Panc1 (cell line): ENCODE measurements around the gene CLC. TPM values are rescaled to one million over a fixed set of nuclear protein-coding genes. Genes with fewer than 3 reads are reported as not detected.
A peak's percentile ranks its signal among the peaks of the same experiment; 100 is the strongest.

Source experiments
- ATAC-seq: fragments of 200-7000 bp; cut with Tn5 transposase; 2 replicates; pipeline ENCODE4 v1.9.1; 2020; ENCODE audit warnings: mild to moderate bottlenecking, moderate library complexity
- BruUV-seq: library from RNA; stranded (reverse); fragments of 400-500 nt; replicated peaks from 2 replicates; lab custom pipeline; 2021; lab: Mats Ljungman, UMichigan
- CTCF ChIA-PET: fragments of 300-600 bp; sonication (Branson Sonifier 250); formaldehyde crosslinking; loops from one replicate; lab custom pipeline; 2022; ENCODE audit warnings: antibody characterized with exemption; lab: Charles Lee
- POLR2A ChIA-PET: fragments of 300-600 bp; sonication (Branson Sonifier 250); formaldehyde crosslinking; loops from one replicate; lab custom pipeline; 2022; ENCODE audit warnings: antibody characterized with exemption; lab: Charles Lee
- DNase-seq: peaks from one replicate; pipeline ENCODE4 v3.0.0-alpha.2; 2010; ENCODE audit warnings: low read depth, low spot score
- H3K27ac ChIP-seq: 2 replicates; pipeline ENCODE4 v1.5.1; 2011; ENCODE audit warnings: mild to moderate bottlenecking, low read length, inconsistent platforms
- H3K27me3 ChIP-seq: fragments of 200-500 bp; sonication (Bioruptor generic); 2 replicates; pipeline ENCODE4 v1.6.0; 2014; ENCODE audit warnings: low read length, inconsistent platforms; ENCODE audit not compliant: control insufficient read depth, insufficient read depth
- H3K36me3 ChIP-seq: fragments of 200-500 bp; sonication (Bioruptor generic); 2 replicates; pipeline ENCODE4 v1.5.1; 2014; ENCODE audit warnings: inconsistent platforms, mild to moderate bottlenecking, low read length, moderate library complexity; ENCODE audit not compliant: control insufficient read depth, insufficient read depth
- H3K4me1 ChIP-seq: 2 replicates; pipeline ENCODE4 v1.5.1; 2011; ENCODE audit warnings: inconsistent platforms, mild to moderate bottlenecking, low read length, moderate library complexity; ENCODE audit not compliant: control insufficient read depth, insufficient read depth
- H3K4me3 ChIP-seq, 2 experiments: 2 replicates each; pipeline ENCODE4 v1.5.1; 2011 to 2012; ENCODE audit warnings: low read depth in 2 of 2, low read length in 2 of 2, mild to moderate bottlenecking in 2 of 2, inconsistent platforms in 1 of 2, moderate library complexity in 1 of 2
- H3K9me3 ChIP-seq: fragments of 200-500 bp; sonication (Bioruptor generic); 2 replicates; pipeline ENCODE4 v1.5.1; 2014; ENCODE audit warnings: low read depth, mild to moderate bottlenecking, inconsistent platforms, low read length, moderate library complexity; ENCODE audit not compliant: control insufficient read depth, insufficient read depth
- POLR2AphosphoS5 ChIP-seq: IDR thresholded peaks from 2 replicates; pipeline ENCODE4 v1.6.1; 2012; ENCODE audit warnings: mild to moderate bottlenecking, low read depth, low read length, moderate library complexity
- SIN3A ChIP-seq: IDR thresholded peaks from 2 replicates; pipeline ENCODE4 v1.6.1; 2012; ENCODE audit warnings: low read depth, mild to moderate bottlenecking, low read length, moderate library complexity, borderline replicate concordance; ENCODE audit not compliant: insufficient read depth
- TCF7L2 ChIP-seq: IDR thresholded peaks from 2 replicates; pipeline ENCODE4 v1.6.1; 2011; ENCODE audit warnings: mild to moderate bottlenecking, low read depth, low read length, inconsistent platforms
- in situ Hi-C: cut with HindIII; loops from 2 replicates; pipeline ENCODE4 v1.10.0; 2016; ENCODE audit warnings: low sequenced_read_pairs, low pct_unique_long_range_greater_than_20kb
- intact Hi-C: fragments of 100-400 bp; cut with micrococcal nuclease; formaldehyde crosslinking; loops from one replicate; pipeline ENCODE4 v1.10.0; 2022; ENCODE audit not compliant: unreplicated experiment
- total RNA-seq: library from RNA; stranded (reverse); gene quantifications from one replicate; pipeline ENCODE4 v1.2.1, GENCODE V29; 2021; ENCODE audit not compliant: unreplicated experiment
- TF ChIP-seq, protein P1 (sequence below): fragments of 450-650 bp; IDR thresholded peaks from 2 replicates; pipeline ENCODE4 v1.5.1; 2017; ENCODE audit warnings: mild to moderate bottlenecking
- TF ChIP-seq, protein P2 (sequence below), 2 experiments: IDR thresholded peaks; 2 replicates each; pipeline ENCODE4 v1.6.1; 2011 to 2012; ENCODE audit warnings: low read depth in 2 of 2, control low read depth in 1 of 2, low read length in 1 of 2, mild to moderate bottlenecking in 1 of 2, moderate library complexity in 1 of 2; ENCODE audit not compliant: insufficient read depth in 1 of 2

Gene CLC
- total RNA-seq, 1 experiment from 2014 or later = not detected

DNA sequence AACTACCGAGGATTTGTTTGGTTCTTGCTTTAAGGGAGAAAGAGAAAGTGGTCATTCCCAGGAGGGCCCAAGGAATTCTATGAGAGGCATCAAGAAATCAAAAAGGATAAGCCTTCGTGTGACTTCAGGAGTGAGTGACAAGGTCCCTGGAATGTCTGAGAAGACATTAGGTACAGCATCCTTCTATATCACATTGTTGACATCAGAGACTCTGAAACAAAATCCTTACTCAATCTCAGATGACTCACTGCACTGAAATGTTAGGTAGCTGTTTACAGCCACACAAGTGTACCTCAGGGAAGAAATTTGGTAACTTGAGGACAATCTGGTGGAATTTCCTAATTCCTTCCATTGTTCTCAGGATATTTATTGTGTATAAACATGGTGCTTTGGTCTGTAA is 41.4 kb downstream of the CLC start:
- TF ChIP-seq SIN3A (no peak), POLR2AphosphoS5 (no peak)
- Histone ChIP-seq H3K27ac (no peak overlapping the region), H3K4me1 (no peaks in the 10 kb centered on the region), H3K9me3 (no peaks in the 10 kb centered on the region), H3K36me3 (no peaks in the 10 kb centered on the region), H3K27me3 (peaks cover 95% of the 10 kb centered on the region), H3K4me3 (no peak overlapping the region)
- POLR2A ChIA-PET = interaction anchor here (0.6 kb wide), 1 partner anchor 260 kb away, joined by 3 read pairs; the partner anchor contains the start of gene RPS16
- no peak for DNase-seq
- BruUV-seq = no TSS peak
- peak; percentile 19 for ATAC-seq
- in situ Hi-C loops (no loop called here), intact Hi-C loops (no loop called here)
- CTCF ChIA-PET = no interaction called here

DNA sequence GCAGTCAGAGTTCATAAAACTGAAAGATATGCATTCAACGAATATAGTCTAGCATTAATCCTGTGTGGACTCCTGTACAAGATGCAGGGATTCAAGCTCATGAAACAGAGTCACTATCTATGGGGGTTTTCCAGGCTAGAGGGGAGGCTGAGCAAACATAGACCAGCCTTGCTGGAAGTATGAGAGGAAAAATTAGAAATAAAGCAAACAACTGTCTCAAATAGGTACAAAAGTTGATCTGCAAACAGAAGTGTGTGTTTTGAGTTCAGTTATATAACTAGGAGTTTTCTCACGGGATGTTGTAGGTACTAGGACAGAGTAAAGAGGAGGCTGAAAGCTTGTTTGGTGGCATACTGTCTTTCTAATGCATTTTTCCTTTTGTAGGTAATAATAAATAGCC is 42.1 kb downstream of the CLC start:
- Histone ChIP-seq H3K27me3 (peaks cover 99% of the 10 kb centered on the region), H3K27ac (no peak overlapping the region), H3K4me1 (no peaks in the 10 kb centered on the region), H3K36me3 (no peaks in the 10 kb centered on the region), H3K4me3 (no peak overlapping the region), H3K9me3 (no peaks in the 10 kb centered on the region)
- BruUV-seq = no TSS peak
- intact Hi-C loops (no loop called here), in situ Hi-C loops (no loop called here)
- CTCF ChIA-PET = interaction anchor here (0.7 to 1.0 kb wide), 2 partner anchors 10 to 97 kb away, joined by 3 to 4 read pairs; no protein-coding TSS in a partner anchor
- DNase-seq (no peak), ATAC-seq (no peak; the same call in 1 of the 2 replicates)
- POLR2A ChIA-PET = interaction anchor here (0.5 to 0.6 kb wide), 2 partner anchors 138 to 260 kb away, joined by 3 to 5 read pairs; partner anchors contain the start of genes DYRK1B and RPS16
- TF ChIP-seq SIN3A (no peak), POLR2AphosphoS5 (no peak), TCF7L2 (no peak)
- TF ChIP-seq, protein P1, sequence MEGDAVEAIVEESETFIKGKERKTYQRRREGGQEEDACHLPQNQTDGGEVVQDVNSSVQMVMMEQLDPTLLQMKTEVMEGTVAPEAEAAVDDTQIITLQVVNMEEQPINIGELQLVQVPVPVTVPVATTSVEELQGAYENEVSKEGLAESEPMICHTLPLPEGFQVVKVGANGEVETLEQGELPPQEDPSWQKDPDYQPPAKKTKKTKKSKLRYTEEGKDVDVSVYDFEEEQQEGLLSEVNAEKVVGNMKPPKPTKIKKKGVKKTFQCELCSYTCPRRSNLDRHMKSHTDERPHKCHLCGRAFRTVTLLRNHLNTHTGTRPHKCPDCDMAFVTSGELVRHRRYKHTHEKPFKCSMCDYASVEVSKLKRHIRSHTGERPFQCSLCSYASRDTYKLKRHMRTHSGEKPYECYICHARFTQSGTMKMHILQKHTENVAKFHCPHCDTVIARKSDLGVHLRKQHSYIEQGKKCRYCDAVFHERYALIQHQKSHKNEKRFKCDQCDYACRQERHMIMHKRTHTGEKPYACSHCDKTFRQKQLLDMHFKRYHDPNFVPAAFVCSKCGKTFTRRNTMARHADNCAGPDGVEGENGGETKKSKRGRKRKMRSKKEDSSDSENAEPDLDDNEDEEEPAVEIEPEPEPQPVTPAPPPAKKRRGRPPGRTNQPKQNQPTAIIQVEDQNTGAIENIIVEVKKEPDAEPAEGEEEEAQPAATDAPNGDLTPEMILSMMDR = no peak

DNA sequence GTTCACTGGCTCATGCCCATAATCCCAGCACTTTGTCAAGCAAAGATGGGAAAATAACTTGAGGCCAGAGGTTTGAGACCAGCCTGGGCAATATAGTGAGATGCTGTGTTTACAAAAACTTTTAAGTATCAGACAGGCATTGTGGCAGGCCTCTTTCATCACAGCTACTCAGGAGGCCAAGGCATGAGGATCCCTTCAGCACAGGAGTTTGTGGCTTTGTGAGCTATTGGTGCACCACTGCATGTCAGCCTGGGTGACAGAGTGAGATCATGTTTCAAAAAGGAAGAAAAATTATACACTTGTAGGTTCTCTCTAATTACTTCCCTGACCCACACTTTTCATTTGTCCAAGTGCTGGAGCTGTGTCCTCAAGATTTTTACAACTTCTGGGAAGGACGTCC is 45.0 kb downstream of the CLC start:
- H3K9me3 ChIP-seq = no peaks in the 10 kb centered on the region
- H3K4me3 ChIP-seq = no peak overlapping the region
- ATAC-seq (peak; percentile 3; the same call in 1 of the 2 replicates), DNase-seq (no peak)
- no peaks in the 10 kb centered on the region for H3K4me1 ChIP-seq
- ChIA-PET CTCF (interaction anchor here (0.6 to 0.9 kb wide), 3 partner anchors 20 to 252 kb away, joined by 3 to 8 read pairs (median 5); no protein-coding TSS in a partner anchor), POLR2A (interaction anchor here (0.6 kb wide), 1 partner anchor 57 kb away, joined by 3 read pairs; no protein-coding TSS in a partner anchor)
- peaks cover 82% of the 10 kb centered on the region for H3K27me3 ChIP-seq
- intact Hi-C loops = no loop called here
- TF ChIP-seq, protein P1 = no peak
- TF ChIP-seq, protein P2, sequence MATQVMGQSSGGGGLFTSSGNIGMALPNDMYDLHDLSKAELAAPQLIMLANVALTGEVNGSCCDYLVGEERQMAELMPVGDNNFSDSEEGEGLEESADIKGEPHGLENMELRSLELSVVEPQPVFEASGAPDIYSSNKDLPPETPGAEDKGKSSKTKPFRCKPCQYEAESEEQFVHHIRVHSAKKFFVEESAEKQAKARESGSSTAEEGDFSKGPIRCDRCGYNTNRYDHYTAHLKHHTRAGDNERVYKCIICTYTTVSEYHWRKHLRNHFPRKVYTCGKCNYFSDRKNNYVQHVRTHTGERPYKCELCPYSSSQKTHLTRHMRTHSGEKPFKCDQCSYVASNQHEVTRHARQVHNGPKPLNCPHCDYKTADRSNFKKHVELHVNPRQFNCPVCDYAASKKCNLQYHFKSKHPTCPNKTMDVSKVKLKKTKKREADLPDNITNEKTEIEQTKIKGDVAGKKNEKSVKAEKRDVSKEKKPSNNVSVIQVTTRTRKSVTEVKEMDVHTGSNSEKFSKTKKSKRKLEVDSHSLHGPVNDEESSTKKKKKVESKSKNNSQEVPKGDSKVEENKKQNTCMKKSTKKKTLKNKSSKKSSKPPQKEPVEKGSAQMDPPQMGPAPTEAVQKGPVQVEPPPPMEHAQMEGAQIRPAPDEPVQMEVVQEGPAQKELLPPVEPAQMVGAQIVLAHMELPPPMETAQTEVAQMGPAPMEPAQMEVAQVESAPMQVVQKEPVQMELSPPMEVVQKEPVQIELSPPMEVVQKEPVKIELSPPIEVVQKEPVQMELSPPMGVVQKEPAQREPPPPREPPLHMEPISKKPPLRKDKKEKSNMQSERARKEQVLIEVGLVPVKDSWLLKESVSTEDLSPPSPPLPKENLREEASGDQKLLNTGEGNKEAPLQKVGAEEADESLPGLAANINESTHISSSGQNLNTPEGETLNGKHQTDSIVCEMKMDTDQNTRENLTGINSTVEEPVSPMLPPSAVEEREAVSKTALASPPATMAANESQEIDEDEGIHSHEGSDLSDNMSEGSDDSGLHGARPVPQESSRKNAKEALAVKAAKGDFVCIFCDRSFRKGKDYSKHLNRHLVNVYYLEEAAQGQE (IDR thresholded peaks at IDR 0.05; ENCODE audit: insufficient read depth in 1 of 2, low read depth in 2 of 2, low read length in 1 of 2) = no peak
- TF ChIP-seq SIN3A (no peak), POLR2AphosphoS5 (no peak), TCF7L2 (no peak)
- no peak overlapping the region for H3K27ac ChIP-seq
- in situ Hi-C loops = no loop called here
- no TSS peak for BruUV-seq
- H3K36me3 ChIP-seq = no peaks in the 10 kb centered on the region
